ENCODE results near the gene KAZN.

DNA sequence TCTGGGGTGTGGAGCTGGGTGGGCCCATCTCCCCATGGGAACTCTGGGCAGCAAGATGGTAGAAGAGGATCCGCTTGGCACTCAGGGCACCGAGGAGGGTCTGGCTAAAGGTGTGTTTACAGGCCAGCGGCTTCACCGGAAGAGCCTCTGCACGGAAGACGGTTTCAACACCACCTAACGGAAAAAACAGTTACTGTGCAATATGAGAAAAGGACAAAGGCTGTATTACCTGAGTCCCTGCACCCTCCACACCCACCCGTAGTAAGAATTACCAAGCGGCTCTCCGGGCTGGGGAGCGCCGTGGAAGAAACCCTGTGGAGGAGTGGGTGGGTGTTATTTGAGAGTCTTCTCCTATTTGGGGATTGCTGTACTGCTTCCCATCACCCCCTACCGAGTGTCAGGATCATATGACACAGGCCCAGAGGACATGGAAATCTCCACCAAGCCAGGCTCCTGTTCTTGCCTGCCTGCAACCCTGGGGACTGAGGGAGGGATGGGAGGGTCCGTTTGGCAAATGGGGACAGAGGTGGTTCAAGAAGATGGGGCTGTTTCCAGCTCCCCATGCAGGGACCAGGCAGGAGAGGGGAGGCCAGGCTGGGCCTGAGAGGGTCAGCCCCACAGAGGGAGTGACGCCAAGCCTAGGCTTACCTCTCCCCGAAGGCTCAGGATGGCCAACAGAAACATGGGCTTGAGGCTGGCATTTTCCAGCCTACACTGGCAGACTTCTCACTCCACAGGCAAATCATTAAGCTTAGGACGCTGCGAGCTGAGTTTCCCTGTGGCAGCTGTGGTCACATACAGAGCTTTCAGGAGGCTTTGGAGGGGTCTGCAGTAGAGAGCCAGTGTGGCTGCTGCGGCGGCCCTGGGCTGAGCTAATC is 351.6 kb downstream of the KAZN start:
- TF ChIP-seq EZH2 (IDR thresholded peaks at IDR 0.05; ENCODE audit: borderline replicate concordance, insufficient read depth, low read length, poor library complexity, severe bottlenecking) (no peak), MXI1 (conservative IDR thresholded peaks at IDR 0.05; ENCODE audit: poor library complexity, severe bottlenecking) (no peak), RAD21 (conservative IDR thresholded peaks at IDR 0.05) (no peak)
- TF ChIP-seq, protein P1, sequence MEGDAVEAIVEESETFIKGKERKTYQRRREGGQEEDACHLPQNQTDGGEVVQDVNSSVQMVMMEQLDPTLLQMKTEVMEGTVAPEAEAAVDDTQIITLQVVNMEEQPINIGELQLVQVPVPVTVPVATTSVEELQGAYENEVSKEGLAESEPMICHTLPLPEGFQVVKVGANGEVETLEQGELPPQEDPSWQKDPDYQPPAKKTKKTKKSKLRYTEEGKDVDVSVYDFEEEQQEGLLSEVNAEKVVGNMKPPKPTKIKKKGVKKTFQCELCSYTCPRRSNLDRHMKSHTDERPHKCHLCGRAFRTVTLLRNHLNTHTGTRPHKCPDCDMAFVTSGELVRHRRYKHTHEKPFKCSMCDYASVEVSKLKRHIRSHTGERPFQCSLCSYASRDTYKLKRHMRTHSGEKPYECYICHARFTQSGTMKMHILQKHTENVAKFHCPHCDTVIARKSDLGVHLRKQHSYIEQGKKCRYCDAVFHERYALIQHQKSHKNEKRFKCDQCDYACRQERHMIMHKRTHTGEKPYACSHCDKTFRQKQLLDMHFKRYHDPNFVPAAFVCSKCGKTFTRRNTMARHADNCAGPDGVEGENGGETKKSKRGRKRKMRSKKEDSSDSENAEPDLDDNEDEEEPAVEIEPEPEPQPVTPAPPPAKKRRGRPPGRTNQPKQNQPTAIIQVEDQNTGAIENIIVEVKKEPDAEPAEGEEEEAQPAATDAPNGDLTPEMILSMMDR (IDR thresholded peaks at IDR 0.05; ENCODE audit: poor library complexity, severe bottlenecking): no peak
- TF ChIP-seq, protein P2, sequence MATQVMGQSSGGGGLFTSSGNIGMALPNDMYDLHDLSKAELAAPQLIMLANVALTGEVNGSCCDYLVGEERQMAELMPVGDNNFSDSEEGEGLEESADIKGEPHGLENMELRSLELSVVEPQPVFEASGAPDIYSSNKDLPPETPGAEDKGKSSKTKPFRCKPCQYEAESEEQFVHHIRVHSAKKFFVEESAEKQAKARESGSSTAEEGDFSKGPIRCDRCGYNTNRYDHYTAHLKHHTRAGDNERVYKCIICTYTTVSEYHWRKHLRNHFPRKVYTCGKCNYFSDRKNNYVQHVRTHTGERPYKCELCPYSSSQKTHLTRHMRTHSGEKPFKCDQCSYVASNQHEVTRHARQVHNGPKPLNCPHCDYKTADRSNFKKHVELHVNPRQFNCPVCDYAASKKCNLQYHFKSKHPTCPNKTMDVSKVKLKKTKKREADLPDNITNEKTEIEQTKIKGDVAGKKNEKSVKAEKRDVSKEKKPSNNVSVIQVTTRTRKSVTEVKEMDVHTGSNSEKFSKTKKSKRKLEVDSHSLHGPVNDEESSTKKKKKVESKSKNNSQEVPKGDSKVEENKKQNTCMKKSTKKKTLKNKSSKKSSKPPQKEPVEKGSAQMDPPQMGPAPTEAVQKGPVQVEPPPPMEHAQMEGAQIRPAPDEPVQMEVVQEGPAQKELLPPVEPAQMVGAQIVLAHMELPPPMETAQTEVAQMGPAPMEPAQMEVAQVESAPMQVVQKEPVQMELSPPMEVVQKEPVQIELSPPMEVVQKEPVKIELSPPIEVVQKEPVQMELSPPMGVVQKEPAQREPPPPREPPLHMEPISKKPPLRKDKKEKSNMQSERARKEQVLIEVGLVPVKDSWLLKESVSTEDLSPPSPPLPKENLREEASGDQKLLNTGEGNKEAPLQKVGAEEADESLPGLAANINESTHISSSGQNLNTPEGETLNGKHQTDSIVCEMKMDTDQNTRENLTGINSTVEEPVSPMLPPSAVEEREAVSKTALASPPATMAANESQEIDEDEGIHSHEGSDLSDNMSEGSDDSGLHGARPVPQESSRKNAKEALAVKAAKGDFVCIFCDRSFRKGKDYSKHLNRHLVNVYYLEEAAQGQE (IDR thresholded peaks at IDR 0.05; ENCODE audit: borderline replicate concordance): no peak
